Measurements from ENCODE around the gene CFAP157. TPM values are rescaled to one million over a fixed set of nuclear protein-coding genes. Genes with fewer than 3 reads are reported as not detected.

The CFAP157 gene
- total RNA-seq, 1 experiment from 2014 or later: 0.68 TPM

- ChIA-PET POLR2A (ENCODE audit: unreplicated experiment) (no interaction called here), CTCF (no interaction called here)
- Histone ChIP-seq H3K27ac (no peak overlapping the region), H3K27me3 (ENCODE audit: insufficient read depth, low read depth) (no peaks in the 10 kb centered on the region), H2AFZ (no peak overlapping the region), H3K9me2 (ENCODE audit: insufficient read depth) (no peaks in the 10 kb centered on the region), H3K79me2 (ENCODE audit: low read depth) (no peaks in the 10 kb centered on the region), H3F3A (ENCODE audit: insufficient read depth, low read depth) (peaks cover 5% of the 10 kb centered on the region; the same call in 1 of the 2 replicates), H3K4me2 (no peak overlapping the region), H3K4me1 (replicated peaks; ENCODE audit: insufficient read depth) (peaks cover 6% of the 10 kb centered on the region; the same call in 1 of the 2 replicates), H3K4me3 (no peak overlapping the region), H4K20me1 (ENCODE audit: insufficient read depth) (no peaks in the 10 kb centered on the region), H3K9me3 (ENCODE audit: insufficient read depth, low read depth) (no peaks in the 10 kb centered on the region), H3K36me3 (ENCODE audit: low read depth) (no peaks in the 10 kb centered on the region)
- intact Hi-C loops (cut with micrococcal nuclease; ENCODE audit: unreplicated experiment): loop anchor here (5.0 kb wide), 1 partner anchor 790 kb away; no protein-coding TSS in a partner anchor
- BruUV-seq (replicated peaks): no TSS peak
- no peak for DNase-seq
- TF ChIP-seq, protein P1, sequence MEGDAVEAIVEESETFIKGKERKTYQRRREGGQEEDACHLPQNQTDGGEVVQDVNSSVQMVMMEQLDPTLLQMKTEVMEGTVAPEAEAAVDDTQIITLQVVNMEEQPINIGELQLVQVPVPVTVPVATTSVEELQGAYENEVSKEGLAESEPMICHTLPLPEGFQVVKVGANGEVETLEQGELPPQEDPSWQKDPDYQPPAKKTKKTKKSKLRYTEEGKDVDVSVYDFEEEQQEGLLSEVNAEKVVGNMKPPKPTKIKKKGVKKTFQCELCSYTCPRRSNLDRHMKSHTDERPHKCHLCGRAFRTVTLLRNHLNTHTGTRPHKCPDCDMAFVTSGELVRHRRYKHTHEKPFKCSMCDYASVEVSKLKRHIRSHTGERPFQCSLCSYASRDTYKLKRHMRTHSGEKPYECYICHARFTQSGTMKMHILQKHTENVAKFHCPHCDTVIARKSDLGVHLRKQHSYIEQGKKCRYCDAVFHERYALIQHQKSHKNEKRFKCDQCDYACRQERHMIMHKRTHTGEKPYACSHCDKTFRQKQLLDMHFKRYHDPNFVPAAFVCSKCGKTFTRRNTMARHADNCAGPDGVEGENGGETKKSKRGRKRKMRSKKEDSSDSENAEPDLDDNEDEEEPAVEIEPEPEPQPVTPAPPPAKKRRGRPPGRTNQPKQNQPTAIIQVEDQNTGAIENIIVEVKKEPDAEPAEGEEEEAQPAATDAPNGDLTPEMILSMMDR (conservative IDR thresholded peaks at IDR 0.05): no peak
- no peak for TF ChIP-seq EZH2 (IDR thresholded peaks at IDR 0.05; ENCODE audit: low read depth)
Measured at GRCh38 chr9:127731938-127732337, 25.1 kb downstream of the CFAP157 start.

DNA sequence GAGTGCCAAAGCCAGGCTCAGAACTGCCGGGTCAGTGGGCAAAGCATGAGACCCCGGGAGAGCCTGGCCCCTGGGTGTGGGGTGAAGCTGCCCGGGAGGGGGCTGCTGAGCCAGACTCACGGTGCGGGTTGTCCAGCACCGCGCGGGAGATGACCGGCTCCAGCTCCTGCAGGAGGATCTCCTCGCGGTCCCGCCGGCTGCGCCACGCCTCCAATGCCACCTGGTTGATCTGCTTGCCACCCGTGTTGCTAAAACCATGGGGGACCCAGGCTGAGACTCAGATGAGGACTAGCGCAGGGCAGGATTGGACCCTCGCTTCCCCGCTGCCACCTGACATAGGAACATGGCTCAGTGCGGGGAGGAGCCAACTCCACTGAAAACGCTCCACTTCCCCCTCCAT, 25.7 kb downstream of the CFAP157 start:
- Histone ChIP-seq H3K9me2 (ENCODE audit: insufficient read depth) (no peaks in the 10 kb centered on the region), H3K4me2 (no peak overlapping the region), H3K9me3 (ENCODE audit: insufficient read depth, low read depth) (no peaks in the 10 kb centered on the region), H3K27ac (no peak overlapping the region), H3K27me3 (ENCODE audit: insufficient read depth, low read depth) (no peaks in the 10 kb centered on the region), H2AFZ (no peak overlapping the region), H4K20me1 (ENCODE audit: insufficient read depth) (no peaks in the 10 kb centered on the region), H3K79me2 (ENCODE audit: low read depth) (no peaks in the 10 kb centered on the region), H3F3A (ENCODE audit: insufficient read depth, low read depth) (peaks cover 5% of the 10 kb centered on the region; the same call in 1 of the 2 replicates), H3K4me1 (replicated peaks; ENCODE audit: insufficient read depth) (peaks cover 6% of the 10 kb centered on the region; the same call in 1 of the 2 replicates), H3K4me3 (no peak overlapping the region), H3K36me3 (ENCODE audit: low read depth) (no peaks in the 10 kb centered on the region)
- intact Hi-C loops (cut with micrococcal nuclease; ENCODE audit: unreplicated experiment): loop anchor here (5.0 kb wide), 1 partner anchor 790 kb away; no protein-coding TSS in a partner anchor
- ChIA-PET POLR2A (ENCODE audit: unreplicated experiment) (no interaction called here), CTCF (no interaction called here)
- BruUV-seq (replicated peaks): no TSS peak
- no peak for TF ChIP-seq EZH2 (IDR thresholded peaks at IDR 0.05; ENCODE audit: low read depth)
- TF ChIP-seq, protein P1 (conservative IDR thresholded peaks at IDR 0.05): no peak
- no peak for DNase-seq

GRCh38 chr9:127733614-127734013, 26.8 kb downstream of the CFAP157 start:
- CTCF ChIA-PET: interaction anchor here (0.5 to 0.6 kb wide), 2 partner anchors 85 to 136 kb away, joined by 4 read pairs; no protein-coding TSS in a partner anchor
- no peak for DNase-seq

More at GRCh38 chr9:127733614-127734013, 26.8 kb downstream of the CFAP157 start:
- Histone ChIP-seq H3K9me3 (ENCODE audit: insufficient read depth, low read depth) (no peaks in the 10 kb centered on the region), H3K4me3 (no peak overlapping the region), H3K4me2 (no peak overlapping the region), H3K79me2 (ENCODE audit: low read depth) (no peaks in the 10 kb centered on the region), H3K27me3 (ENCODE audit: insufficient read depth, low read depth) (no peaks in the 10 kb centered on the region), H3K4me1 (replicated peaks; ENCODE audit: insufficient read depth) (peaks cover 6% of the 10 kb centered on the region; the same call in 1 of the 2 replicates), H3K36me3 (ENCODE audit: low read depth) (no peaks in the 10 kb centered on the region), H2AFZ (no peak overlapping the region), H3K9me2 (ENCODE audit: insufficient read depth) (no peaks in the 10 kb centered on the region), H3K27ac (no peak overlapping the region), H3F3A (ENCODE audit: insufficient read depth, low read depth) (peaks cover 9% of the 10 kb centered on the region; the same call in 1 of the 2 replicates), H4K20me1 (ENCODE audit: insufficient read depth) (no peaks in the 10 kb centered on the region)
- intact Hi-C loops (cut with micrococcal nuclease; ENCODE audit: unreplicated experiment): loop anchor here (1.0 to 5.0 kb wide), 5 partner anchors 121 to 791 kb away; partner anchors contain the start of gene STXBP1
- POLR2A ChIA-PET (ENCODE audit: unreplicated experiment): no interaction called here
- TF ChIP-seq, protein P1 (conservative IDR thresholded peaks at IDR 0.05): no peak
- TF ChIP-seq EZH2 (IDR thresholded peaks at IDR 0.05; ENCODE audit: low read depth): no peak
- no TSS peak for BruUV-seq (replicated peaks)
